Transverse colon (tissue), 3 donors: ENCODE results near the gene NTF4.

Source experiments
- EP300 ChIP-seq: sonication (generic); formaldehyde crosslinking; IDR thresholded peaks from one replicate; pipeline ENCODE4 v1.6.1; 2017; ENCODE audit warnings: antibody characterized with exemption, low read depth
- POLR2A ChIP-seq: fragments of 450-650 bp; IDR thresholded peaks from one replicate; pipeline ENCODE4 v1.6.1; 2016; ENCODE audit warnings: antibody characterized with exemption, mild to moderate bottlenecking, moderate library complexity
- TF ChIP-seq, protein P1 (sequence below), 5 experiments: fragments of 200-600 bp in 3 of 5; fragments of 450-650 bp in 2 of 5; sonication (generic) in 3 of 5; IDR thresholded peaks; 1 replicate in 2 of 5; 2 replicates in 3 of 5; pipeline ENCODE4 v1.5.1; 2016 to 2017; ENCODE audit warnings: antibody characterized with exemption in 5 of 5, inconsistent platforms in 3 of 5, mild to moderate bottlenecking in 2 of 5, moderate library complexity in 1 of 5

DNA sequence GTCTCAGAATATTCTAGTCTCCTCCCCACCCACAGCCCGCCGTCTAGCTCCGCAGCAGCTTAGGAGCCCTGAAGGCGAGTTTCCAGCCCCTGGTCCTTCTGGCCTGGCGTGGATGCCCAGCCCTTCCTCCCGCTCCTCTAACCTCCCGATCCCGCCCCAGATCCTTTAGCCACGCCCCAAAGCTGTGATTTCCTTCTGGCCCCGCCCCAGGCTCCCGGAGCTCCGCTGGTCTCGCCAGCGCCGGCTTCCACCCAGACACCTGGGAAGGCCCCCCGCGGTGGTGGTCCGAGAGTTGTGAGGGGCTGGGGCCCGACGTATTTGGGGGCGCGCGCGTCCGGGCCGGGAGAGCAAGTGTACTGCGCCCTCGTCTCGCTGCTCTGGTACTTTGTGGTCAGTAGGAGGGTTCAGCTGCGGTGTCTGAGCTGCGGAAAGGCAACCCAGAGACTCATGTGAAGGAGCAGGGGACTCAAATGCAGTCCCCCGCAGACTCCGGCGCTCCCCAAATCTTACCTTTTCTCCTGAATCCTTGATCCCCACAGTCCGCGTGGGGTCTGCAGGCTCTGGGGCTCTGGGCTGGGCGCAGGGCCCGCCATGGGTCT lies 6.9 kb downstream of the NTF4 start, which contains the start of gene CGB7:
- TF ChIP-seq, protein P1, sequence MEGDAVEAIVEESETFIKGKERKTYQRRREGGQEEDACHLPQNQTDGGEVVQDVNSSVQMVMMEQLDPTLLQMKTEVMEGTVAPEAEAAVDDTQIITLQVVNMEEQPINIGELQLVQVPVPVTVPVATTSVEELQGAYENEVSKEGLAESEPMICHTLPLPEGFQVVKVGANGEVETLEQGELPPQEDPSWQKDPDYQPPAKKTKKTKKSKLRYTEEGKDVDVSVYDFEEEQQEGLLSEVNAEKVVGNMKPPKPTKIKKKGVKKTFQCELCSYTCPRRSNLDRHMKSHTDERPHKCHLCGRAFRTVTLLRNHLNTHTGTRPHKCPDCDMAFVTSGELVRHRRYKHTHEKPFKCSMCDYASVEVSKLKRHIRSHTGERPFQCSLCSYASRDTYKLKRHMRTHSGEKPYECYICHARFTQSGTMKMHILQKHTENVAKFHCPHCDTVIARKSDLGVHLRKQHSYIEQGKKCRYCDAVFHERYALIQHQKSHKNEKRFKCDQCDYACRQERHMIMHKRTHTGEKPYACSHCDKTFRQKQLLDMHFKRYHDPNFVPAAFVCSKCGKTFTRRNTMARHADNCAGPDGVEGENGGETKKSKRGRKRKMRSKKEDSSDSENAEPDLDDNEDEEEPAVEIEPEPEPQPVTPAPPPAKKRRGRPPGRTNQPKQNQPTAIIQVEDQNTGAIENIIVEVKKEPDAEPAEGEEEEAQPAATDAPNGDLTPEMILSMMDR (IDR thresholded peaks at IDR 0.05): no peak
- no peak for TF ChIP-seq POLR2A
- no peak for TF ChIP-seq EP300
